SK-N-SH (cell line): ENCODE results near the gene PTPRG. TPM values are rescaled to one million over a fixed set of nuclear protein-coding genes. Genes with fewer than 3 reads are reported as not detected.

Source experiments
- CTCF ChIA-PET: fragments of 300-600, 350-600 bp; formaldehyde crosslinking; extraction: SDS; loops from one replicate; lab custom pipeline; 2021; lab: Yijun Ruan, JAX
- POLR2A ChIA-PET: fragments of 350-600 bp; sonication (Branson Sonifier 250); formaldehyde crosslinking; extraction: SDS; loops from one replicate; lab custom pipeline; 2020; ENCODE audit warnings: antibody characterized with exemption, inconsistent platforms; lab: Yijun Ruan, JAX
- DNase-seq: peaks from one replicate; pipeline ENCODE4 v3.0.0; 2012
- H2AFZ ChIP-seq: fragments of 200-600 bp; sonication (generic); 2 replicates; pipeline ENCODE4 v1.8.1; 2016; ENCODE audit warnings: antibody characterized with exemption, mild to moderate bottlenecking, low read depth
- H3F3A ChIP-seq: fragments of 200-600 bp; sonication (generic); replicated peaks from 2 replicates; pipeline ENCODE3; 2016; ENCODE audit warnings: antibody characterized with exemption, mild to moderate bottlenecking; ENCODE audit not compliant: insufficient read depth
- H3K27ac ChIP-seq, 2 experiments: fragments of 200-500 bp in 1 of 2; fragments of 200-600 bp in 1 of 2; sonication (Bioruptor generic) in 1 of 2; sonication (generic), shearing (Covaris generic) in 1 of 2; 2 replicates each; pipeline versions ENCODE4 v1.5.1 to v1.6.1; 2014 to 2016; ENCODE audit warnings: low read depth in 2 of 2, inconsistent platforms in 1 of 2, low read length in 1 of 2, mild to moderate bottlenecking in 1 of 2, mixed read lengths in 1 of 2
- H3K27me3 ChIP-seq: fragments of 200-600 bp; sonication (generic), shearing (Covaris generic); 2 replicates; pipeline ENCODE4 v1.6.1; 2016; ENCODE audit warnings: mixed run types; ENCODE audit not compliant: insufficient read depth
- H3K36me3 ChIP-seq, 2 experiments: fragments of 200-500 bp in 1 of 2; fragments of 200-600 bp in 1 of 2; sonication (Bioruptor generic) in 1 of 2; sonication (generic) in 1 of 2; replicated peaks in 1 of 2; 2 replicates each; pipeline versions ENCODE3 to v1.5.1; 2014 to 2016; ENCODE audit warnings: low read length in 1 of 2, mild to moderate bottlenecking in 1 of 2; ENCODE audit not compliant: insufficient read depth in 2 of 2, control insufficient read depth in 1 of 2
- H3K4me1 ChIP-seq, 2 experiments: fragments of 200-500 bp in 1 of 2; fragments of 200-600 bp in 1 of 2; sonication (Bioruptor generic) in 1 of 2; sonication (generic), shearing (Covaris generic) in 1 of 2; 2 replicates each; pipeline versions ENCODE4 v1.5.1 to v1.6.1; 2014 to 2016; ENCODE audit warnings: low read depth in 1 of 2, low read length in 1 of 2, mixed run types in 1 of 2; ENCODE audit not compliant: insufficient read depth in 2 of 2, control insufficient read depth in 1 of 2
- H3K4me2 ChIP-seq: fragments of 200-600 bp; sonication (generic), shearing (Covaris generic); 2 replicates; pipeline ENCODE4 v1.6.1; 2017; ENCODE audit warnings: mixed run types
- H3K4me3 ChIP-seq, 2 experiments: fragments of 200-500 bp in 1 of 2; fragments of 200-600 bp in 1 of 2; sonication (Bioruptor generic) in 1 of 2; sonication (generic), shearing (Covaris generic) in 1 of 2; 2 replicates each; pipeline versions ENCODE4 v1.5.1 to v1.8.1; 2014 to 2016; ENCODE audit warnings: low read depth in 2 of 2, inconsistent platforms in 1 of 2, low read length in 1 of 2, mild to moderate bottlenecking in 1 of 2, mixed read lengths in 1 of 2, moderate library complexity in 1 of 2
- H3K79me2 ChIP-seq: fragments of 200-600 bp; sonication (generic); 2 replicates; pipeline ENCODE4 v1.8.1; 2017; ENCODE audit warnings: mild to moderate bottlenecking; ENCODE audit not compliant: insufficient read depth
- H3K9ac ChIP-seq: fragments of 200-600 bp; sonication (generic); 2 replicates; pipeline ENCODE4 v1.6.1; 2017; ENCODE audit warnings: mixed run types
- H3K9me2 ChIP-seq: fragments of 200-600 bp; sonication (generic); 2 replicates; pipeline ENCODE4 v1.6.1; 2017; ENCODE audit warnings: mixed run types
- H3K9me3 ChIP-seq: fragments of 200-600 bp; sonication (generic); 2 replicates; pipeline ENCODE4 v1.6.1; 2017; ENCODE audit warnings: mixed run types, mild to moderate bottlenecking, moderate library complexity
- H4K20me1 ChIP-seq: fragments of 200-600 bp; sonication (generic); 2 replicates; pipeline ENCODE4 v1.6.1; 2017; ENCODE audit warnings: mild to moderate bottlenecking, mixed run types; ENCODE audit not compliant: insufficient read depth
- ELF1 ChIP-seq: IDR thresholded peaks from 2 replicates; pipeline ENCODE4 v1.4.0; 2012
- EP300 ChIP-seq, 2 experiments: IDR thresholded peaks; 2 replicates each; pipeline versions ENCODE4 v1.4.0 to v1.6.1; 2012; ENCODE audit warnings: borderline replicate concordance in 1 of 2, low read depth in 1 of 2, low read length in 1 of 2
- EZH2phosphoT487 ChIP-seq: fragments of 200-600 bp; sonication (generic); IDR thresholded peaks from 2 replicates; pipeline ENCODE4 v1.6.1; 2017; ENCODE audit warnings: low read depth, mixed run types, mild to moderate bottlenecking, antibody characterized with exemption, moderate library complexity, borderline replicate concordance
- FOXM1 ChIP-seq: IDR thresholded peaks from 2 replicates; pipeline ENCODE4 v1.4.0; 2012; ENCODE audit warnings: low read depth, mild to moderate bottlenecking
- GABPA ChIP-seq: IDR thresholded peaks from 2 replicates; pipeline ENCODE4 v1.4.0; 2012; ENCODE audit warnings: low read depth, mild to moderate bottlenecking
- IRF3 ChIP-seq: fragments of 150-350 bp; IDR thresholded peaks from 2 replicates; pipeline ENCODE4 v1.6.1; 2016; ENCODE audit warnings: mild to moderate bottlenecking, low read depth, low read length
- JUND ChIP-seq: IDR thresholded peaks from 2 replicates; pipeline ENCODE4 v1.4.0; 2012
- MAX ChIP-seq: IDR thresholded peaks from 2 replicates; pipeline ENCODE4 v1.4.0; 2012; ENCODE audit warnings: low read depth
- MEF2A ChIP-seq: IDR thresholded peaks from 2 replicates; pipeline ENCODE4 v1.4.0; 2012; ENCODE audit warnings: low read depth, borderline replicate concordance
- RAD21 ChIP-seq: IDR thresholded peaks from 2 replicates; pipeline ENCODE4 v1.6.1; 2012; ENCODE audit warnings: mild to moderate bottlenecking, low read length
- RCOR1 ChIP-seq: fragments of 150-350 bp; IDR thresholded peaks from 2 replicates; pipeline ENCODE4 v1.6.1; 2017; ENCODE audit warnings: antibody characterized with exemption, low read length
- SIN3A ChIP-seq: IDR thresholded peaks from 2 replicates; pipeline ENCODE4 v1.6.1; 2012; ENCODE audit warnings: low read depth, mild to moderate bottlenecking, low read length, moderate library complexity, borderline replicate concordance
- SMC3 ChIP-seq: IDR thresholded peaks from 2 replicates; pipeline ENCODE4 v1.6.1; 2012; ENCODE audit warnings: low read depth, low read length, improper control_type of control experiment
- TCF12 ChIP-seq: IDR thresholded peaks from 2 replicates; pipeline ENCODE4 v1.4.0; 2012
- TEAD4 ChIP-seq: IDR thresholded peaks from 2 replicates; pipeline ENCODE4 v1.4.0; 2012; ENCODE audit warnings: mild to moderate bottlenecking, borderline replicate concordance; ENCODE audit not compliant: insufficient read depth
- USF1 ChIP-seq: IDR thresholded peaks from 2 replicates; pipeline ENCODE4 v1.4.0; 2012; ENCODE audit warnings: low read depth, borderline replicate concordance
- YY1 ChIP-seq: IDR thresholded peaks from 2 replicates; pipeline ENCODE4 v1.4.0; 2012; ENCODE audit warnings: low read depth, mild to moderate bottlenecking
- ZBTB33 ChIP-seq: IDR thresholded peaks from 2 replicates; pipeline ENCODE4 v1.4.0; 2012; ENCODE audit warnings: low read depth, borderline replicate concordance
- WGBS: methylation state at CpG from one replicate; pipeline ENCODE4 v1.1.6; 2017; ENCODE audit warnings: low lambda C conversion rate; 5-methylcytosine and 5-hydroxymethylcytosine counted together
- polyA plus RNA-seq, 3 experiments: library from polyadenylated mRNA; depleted of rRNA; stranded (reverse); fragments of >200 nt; gene quantifications; 2 replicates each; pipeline ENCODE4 v1.2.3, GENCODE V29; 2012
- TF ChIP-seq, protein P1 (sequence below): fragments of 200-600 bp; sonication (generic); IDR thresholded peaks from 2 replicates; pipeline ENCODE4 v1.6.1; 2017; ENCODE audit warnings: antibody characterized with exemption, mild to moderate bottlenecking, moderate library complexity
- TF ChIP-seq, protein P2 (sequence below): IDR thresholded peaks from 2 replicates; pipeline ENCODE4; 2012

Gene PTPRG
- polyA plus RNA-seq, 1 of the 3 experiments (the other 2 are of a cell fraction), result 14.1 TPM

GRCh38 chr3:61964566-61964965 is 403.2 kb downstream of the PTPRG start:
- H3K27ac ChIP-seq, result no peak overlapping the region
- H3K4me2 ChIP-seq, result no peak overlapping the region
- H3K36me3 ChIP-seq, result no peaks in the 10 kb centered on the region
- H3K79me2 ChIP-seq, result peaks cover 18% of the 10 kb centered on the region
- no peak overlapping the region for H3K4me3 ChIP-seq
- H4K20me1 ChIP-seq, result no peaks in the 10 kb centered on the region
- no peaks in the 10 kb centered on the region for H3K9me2 ChIP-seq
- H3K4me1 ChIP-seq, result peaks cover 0 to 23% of the 10 kb centered on the region in 2 experiments; a peak in 1 of 4 replicates
- H3F3A ChIP-seq, result peaks cover 5% of the 10 kb centered on the region
- WGBS, result 72% methylated on average over 8 of the region's 8 CpGs
- ChIA-PET POLR2A (no interaction called here), CTCF (no interaction called here)
- H2AFZ ChIP-seq, result no peak overlapping the region
- no peak for TF ChIP-seq USF1
- TF ChIP-seq JUND, result 0 out of 2 replicates have a peak, but pooled peaks have one; percentile 5
- no peak overlapping the region for H3K9ac ChIP-seq
- no peaks in the 10 kb centered on the region for H3K9me3 ChIP-seq
- no peaks in the 10 kb centered on the region for H3K27me3 ChIP-seq
- DNase-seq, result no peak

DNA sequence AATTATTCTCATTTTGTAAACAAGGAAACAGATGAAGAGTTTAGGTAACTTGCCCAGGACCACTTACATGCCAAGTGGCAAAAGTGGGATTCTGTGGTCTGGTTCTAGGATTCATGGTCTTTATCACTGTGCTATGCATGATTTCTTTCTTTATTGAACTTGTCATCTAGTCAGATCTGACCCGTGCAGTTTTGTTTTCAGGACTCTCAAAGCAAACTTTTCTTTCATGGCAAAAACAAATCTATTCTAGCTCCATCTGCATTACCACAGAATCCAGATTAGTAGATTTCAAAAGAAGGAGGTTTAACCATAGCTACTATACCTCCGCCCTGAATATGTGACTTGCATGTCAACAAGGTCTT is 404.4 kb downstream of the PTPRG start:
- CTCF ChIA-PET, result interaction anchor here (1.0 kb wide), 1 partner anchor 86 kb away, joined by 3 read pairs; no protein-coding TSS in a partner anchor
- DNase-seq, result no peak
- H3K9me2 ChIP-seq, result no peaks in the 10 kb centered on the region
- peaks cover 12% of the 10 kb centered on the region for H3K79me2 ChIP-seq
- peaks cover 5% of the 10 kb centered on the region for H3F3A ChIP-seq
- H3K36me3 ChIP-seq, result no peaks in the 10 kb centered on the region
- H3K9ac ChIP-seq, result no peak overlapping the region
- POLR2A ChIA-PET, result no interaction called here
- H4K20me1 ChIP-seq, result no peaks in the 10 kb centered on the region
- H3K9me3 ChIP-seq, result no peaks in the 10 kb centered on the region
- no peak overlapping the region for H3K4me3 ChIP-seq
- no peak overlapping the region for H2AFZ ChIP-seq
- H3K4me1 ChIP-seq, result peaks cover 0 to 23% of the 10 kb centered on the region in 2 experiments; a peak in 1 of 4 replicates
- H3K27ac ChIP-seq, result no peak overlapping the region
- H3K27me3 ChIP-seq, result no peaks in the 10 kb centered on the region
- no peak overlapping the region for H3K4me2 ChIP-seq
- 86% methylated on average over 2 of the region's 2 CpGs for WGBS
- TF ChIP-seq MAX, result no peak
- no peak for TF ChIP-seq JUND
- no peak for TF ChIP-seq ELF1
- TF ChIP-seq ZBTB33, result no peak
- no peak for TF ChIP-seq RCOR1
- TF ChIP-seq, protein P1, sequence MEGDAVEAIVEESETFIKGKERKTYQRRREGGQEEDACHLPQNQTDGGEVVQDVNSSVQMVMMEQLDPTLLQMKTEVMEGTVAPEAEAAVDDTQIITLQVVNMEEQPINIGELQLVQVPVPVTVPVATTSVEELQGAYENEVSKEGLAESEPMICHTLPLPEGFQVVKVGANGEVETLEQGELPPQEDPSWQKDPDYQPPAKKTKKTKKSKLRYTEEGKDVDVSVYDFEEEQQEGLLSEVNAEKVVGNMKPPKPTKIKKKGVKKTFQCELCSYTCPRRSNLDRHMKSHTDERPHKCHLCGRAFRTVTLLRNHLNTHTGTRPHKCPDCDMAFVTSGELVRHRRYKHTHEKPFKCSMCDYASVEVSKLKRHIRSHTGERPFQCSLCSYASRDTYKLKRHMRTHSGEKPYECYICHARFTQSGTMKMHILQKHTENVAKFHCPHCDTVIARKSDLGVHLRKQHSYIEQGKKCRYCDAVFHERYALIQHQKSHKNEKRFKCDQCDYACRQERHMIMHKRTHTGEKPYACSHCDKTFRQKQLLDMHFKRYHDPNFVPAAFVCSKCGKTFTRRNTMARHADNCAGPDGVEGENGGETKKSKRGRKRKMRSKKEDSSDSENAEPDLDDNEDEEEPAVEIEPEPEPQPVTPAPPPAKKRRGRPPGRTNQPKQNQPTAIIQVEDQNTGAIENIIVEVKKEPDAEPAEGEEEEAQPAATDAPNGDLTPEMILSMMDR, result no peak
- no peak for TF ChIP-seq FOXM1
- TF ChIP-seq IRF3, result no peak
- no peak for TF ChIP-seq GABPA
- no peak for TF ChIP-seq EP300 (IDR thresholded peaks at IDR 0.05; ENCODE audit: borderline replicate concordance in 1 of 2, low read depth in 1 of 2, low read length in 1 of 2)
- TF ChIP-seq, protein P2, sequence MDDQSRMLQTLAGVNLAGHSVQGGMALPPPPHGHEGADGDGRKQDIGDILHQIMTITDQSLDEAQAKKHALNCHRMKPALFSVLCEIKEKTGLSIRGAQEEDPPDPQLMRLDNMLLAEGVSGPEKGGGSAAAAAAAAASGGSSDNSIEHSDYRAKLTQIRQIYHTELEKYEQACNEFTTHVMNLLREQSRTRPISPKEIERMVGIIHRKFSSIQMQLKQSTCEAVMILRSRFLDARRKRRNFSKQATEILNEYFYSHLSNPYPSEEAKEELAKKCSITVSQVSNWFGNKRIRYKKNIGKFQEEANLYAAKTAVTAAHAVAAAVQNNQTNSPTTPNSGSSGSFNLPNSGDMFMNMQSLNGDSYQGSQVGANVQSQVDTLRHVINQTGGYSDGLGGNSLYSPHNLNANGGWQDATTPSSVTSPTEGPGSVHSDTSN, result no peak
- no peak for TF ChIP-seq SMC3
- no peak for TF ChIP-seq RAD21
- TF ChIP-seq SIN3A, result no peak
- no peak for TF ChIP-seq MEF2A
- no peak for TF ChIP-seq YY1
- no peak for TF ChIP-seq EZH2phosphoT487
- no peak for TF ChIP-seq TEAD4
- no peak for TF ChIP-seq TCF12
